ENCODE data around the gene CNOT10. TPM values are rescaled to one million over a fixed set of nuclear protein-coding genes. Genes with fewer than 3 reads are reported as not detected.
A peak's percentile ranks its signal among the peaks of the same experiment; 100 is the strongest.
"Not testable (repeated sequence)": the region's sequence is repeated elsewhere in the genome, so short reads cannot be mapped to it uniquely, and the experiment has no call there.

Gene CNOT10
- total RNA-seq, 2 donors from 2014 or later: 11.2 to 13.8 TPM

DNA sequence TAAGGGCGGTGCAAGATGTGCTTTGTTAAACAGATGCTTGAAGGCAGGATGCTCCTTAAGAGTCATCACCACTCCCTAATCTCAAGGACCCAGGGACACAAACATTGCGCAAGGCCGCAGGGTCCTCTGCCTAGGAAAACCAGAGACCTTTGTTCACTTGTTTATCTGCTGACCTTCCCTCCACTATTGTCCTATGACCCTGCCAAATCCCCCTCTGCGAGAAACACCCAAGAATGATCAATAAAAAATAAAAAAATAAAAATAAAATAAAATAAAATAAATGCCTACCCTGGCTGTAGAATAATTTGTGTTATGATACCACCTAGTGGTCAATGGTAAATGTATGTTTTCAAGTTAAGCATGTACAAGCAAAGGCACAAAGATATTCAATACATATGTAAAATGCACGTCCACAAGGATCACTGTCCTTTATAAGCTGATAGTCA lies 20.3 kb upstream of the CNOT10 start:
- H3K27me3 ChIP-seq; DNase-seq (ENCODE audit: low spot score); H3K4me3 ChIP-seq; H3K9me3 ChIP-seq; H3K36me3 ChIP-seq; H3K4me1 ChIP-seq; H3K27ac ChIP-seq: not testable (repeated sequence)
- TF ChIP-seq, protein P1, sequence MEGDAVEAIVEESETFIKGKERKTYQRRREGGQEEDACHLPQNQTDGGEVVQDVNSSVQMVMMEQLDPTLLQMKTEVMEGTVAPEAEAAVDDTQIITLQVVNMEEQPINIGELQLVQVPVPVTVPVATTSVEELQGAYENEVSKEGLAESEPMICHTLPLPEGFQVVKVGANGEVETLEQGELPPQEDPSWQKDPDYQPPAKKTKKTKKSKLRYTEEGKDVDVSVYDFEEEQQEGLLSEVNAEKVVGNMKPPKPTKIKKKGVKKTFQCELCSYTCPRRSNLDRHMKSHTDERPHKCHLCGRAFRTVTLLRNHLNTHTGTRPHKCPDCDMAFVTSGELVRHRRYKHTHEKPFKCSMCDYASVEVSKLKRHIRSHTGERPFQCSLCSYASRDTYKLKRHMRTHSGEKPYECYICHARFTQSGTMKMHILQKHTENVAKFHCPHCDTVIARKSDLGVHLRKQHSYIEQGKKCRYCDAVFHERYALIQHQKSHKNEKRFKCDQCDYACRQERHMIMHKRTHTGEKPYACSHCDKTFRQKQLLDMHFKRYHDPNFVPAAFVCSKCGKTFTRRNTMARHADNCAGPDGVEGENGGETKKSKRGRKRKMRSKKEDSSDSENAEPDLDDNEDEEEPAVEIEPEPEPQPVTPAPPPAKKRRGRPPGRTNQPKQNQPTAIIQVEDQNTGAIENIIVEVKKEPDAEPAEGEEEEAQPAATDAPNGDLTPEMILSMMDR (IDR thresholded peaks at IDR 0.05): peak; percentile 31 to 66

DNA sequence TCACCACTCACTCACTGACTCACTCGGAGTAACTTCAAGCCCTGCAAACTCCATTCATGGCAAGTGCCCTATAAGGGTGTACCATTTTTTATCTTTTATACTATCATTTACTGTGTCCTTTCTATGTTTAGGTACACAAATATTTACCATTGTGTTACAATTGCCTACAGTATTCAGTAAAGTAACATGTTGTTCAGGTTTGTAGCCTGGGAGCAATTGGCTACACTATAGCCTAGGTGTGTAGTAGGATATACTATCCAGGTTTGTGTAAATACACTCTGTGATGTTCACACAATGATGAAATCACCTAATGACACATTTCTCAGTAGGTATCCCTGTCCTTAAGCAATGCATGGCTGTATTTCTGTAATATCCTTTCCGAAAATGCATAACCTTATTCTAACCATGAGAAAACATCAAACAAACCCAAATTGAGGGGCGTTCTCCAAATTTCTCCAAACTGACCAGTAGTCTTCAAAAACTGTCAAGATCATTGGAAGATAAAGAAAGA lies 17.9 kb upstream of the CNOT10 start:
- Histone ChIP-seq H3K9me3 (no peaks in the 10 kb centered on the region), H3K4me3 (no peak overlapping the region), H3K27me3 (no peaks in the 10 kb centered on the region), H3K27ac (no peak overlapping the region), H3K4me1 (no peaks in the 10 kb centered on the region), H3K36me3 (no peaks in the 10 kb centered on the region)
- TF ChIP-seq, protein P1 (IDR thresholded peaks at IDR 0.05): no peak
- DNase-seq (ENCODE audit: low spot score): no peak

DNA sequence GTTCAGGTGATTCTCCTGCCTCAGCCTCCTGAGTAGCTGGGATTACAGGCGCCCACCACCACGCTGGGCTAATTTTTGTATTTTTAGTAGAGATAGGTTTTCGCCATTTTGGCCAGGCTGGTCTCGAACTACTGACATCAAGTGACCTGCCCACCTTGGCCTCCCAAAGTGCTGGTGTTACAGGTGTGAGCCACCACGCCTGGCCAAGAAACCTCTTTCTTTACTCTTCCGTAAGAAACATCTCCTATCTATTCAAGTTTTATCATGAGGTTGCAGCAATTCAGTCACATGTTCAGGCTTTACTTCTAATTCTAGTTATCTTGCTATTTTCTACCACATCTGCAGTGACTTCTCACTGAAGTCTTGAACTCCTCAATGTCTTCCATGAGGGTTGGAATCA lies 15.8 kb upstream of the CNOT10 start:
- H3K9me3 ChIP-seq; H3K4me1 ChIP-seq; DNase-seq (ENCODE audit: low spot score); H3K36me3 ChIP-seq; H3K27ac ChIP-seq; H3K27me3 ChIP-seq; H3K4me3 ChIP-seq: not testable (repeated sequence)

DNA sequence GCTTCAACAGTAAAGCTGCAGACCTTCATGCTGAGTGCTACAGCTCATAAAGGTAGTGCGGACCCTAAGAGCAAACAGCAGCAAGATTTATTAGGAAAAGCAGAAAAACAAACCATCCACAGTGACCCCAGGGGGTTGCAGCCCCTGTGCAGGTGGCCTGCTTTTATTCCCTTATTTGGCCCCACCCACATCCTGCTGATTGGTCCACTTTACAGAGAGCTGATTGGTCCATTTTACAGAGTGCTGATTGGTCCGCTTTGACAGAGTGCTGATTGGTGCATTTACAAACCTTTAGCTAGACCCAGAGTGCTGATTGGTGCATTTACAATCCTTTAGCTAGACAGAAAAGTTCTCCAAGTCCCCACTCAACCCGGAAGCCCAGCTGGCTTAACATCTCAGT lies 11.3 kb upstream of the CNOT10 start:
- H3K27me3 ChIP-seq; H3K4me1 ChIP-seq; H3K27ac ChIP-seq; H3K4me3 ChIP-seq; H3K36me3 ChIP-seq; DNase-seq (ENCODE audit: low spot score); H3K9me3 ChIP-seq: not testable (repeated sequence)

DNA sequence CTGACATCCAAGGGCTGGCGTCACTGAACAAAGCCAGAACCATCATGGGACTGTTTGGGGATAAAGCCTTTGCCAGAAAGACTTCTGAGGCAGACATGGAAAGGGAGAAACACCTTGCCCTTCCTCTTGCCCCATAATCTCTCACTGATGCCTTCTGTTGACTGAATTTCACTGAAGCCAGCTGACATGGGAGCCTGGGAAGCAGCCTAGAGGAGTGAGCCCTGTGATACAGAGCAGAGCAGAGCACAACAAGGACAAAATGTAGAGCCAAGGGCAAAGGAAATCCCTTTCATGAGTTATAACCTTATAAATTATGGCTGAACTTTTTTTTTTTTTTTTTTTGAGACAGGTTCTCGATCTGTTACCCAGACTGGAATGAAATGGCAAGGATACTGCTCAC lies 9.8 kb upstream of the CNOT10 start:
- TF ChIP-seq, protein P1 (IDR thresholded peaks at IDR 0.05): no peak
- H3K4me1 ChIP-seq: no peaks in the 10 kb centered on the region

DNA sequence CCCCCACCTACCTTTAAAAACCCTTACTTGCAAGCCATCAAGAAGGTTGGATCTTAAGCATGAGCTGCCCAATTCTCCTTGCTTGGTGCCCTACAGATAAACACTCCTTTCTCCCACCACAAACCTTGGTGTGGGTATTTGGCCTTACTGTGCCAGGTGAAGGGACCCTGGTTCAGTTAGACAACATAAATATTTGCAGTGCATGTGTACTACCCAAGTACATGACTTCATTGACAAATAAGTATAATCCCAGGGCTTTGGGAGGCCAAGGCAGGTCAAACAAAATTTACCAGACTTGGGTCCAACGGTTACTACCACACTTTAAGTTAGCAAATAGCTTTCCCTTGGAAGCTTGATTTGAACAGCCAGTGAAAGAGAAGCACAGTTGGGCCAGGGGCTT lies 9.3 kb upstream of the CNOT10 start:
- Histone ChIP-seq H3K4me1 (no peaks in the 10 kb centered on the region), H3K9me3 (no peaks in the 10 kb centered on the region), H3K36me3 (no peaks in the 10 kb centered on the region), H3K27me3 (no peaks in the 10 kb centered on the region), H3K4me3 (no peak overlapping the region), H3K27ac (no peak overlapping the region)
- no peak for DNase-seq (ENCODE audit: low spot score)
- TF ChIP-seq, protein P1 (IDR thresholded peaks at IDR 0.05): no peak

More for the DNA sequence above, 9.8 kb upstream of the CNOT10 start:
- no peaks in the 10 kb centered on the region for H3K27me3 ChIP-seq
- no peaks in the 10 kb centered on the region for H3K36me3 ChIP-seq
- no peak overlapping the region for H3K27ac ChIP-seq
- H3K9me3 ChIP-seq: no peaks in the 10 kb centered on the region
- DNase-seq (ENCODE audit: low spot score): no peak
- no peak overlapping the region for H3K4me3 ChIP-seq

DNA sequence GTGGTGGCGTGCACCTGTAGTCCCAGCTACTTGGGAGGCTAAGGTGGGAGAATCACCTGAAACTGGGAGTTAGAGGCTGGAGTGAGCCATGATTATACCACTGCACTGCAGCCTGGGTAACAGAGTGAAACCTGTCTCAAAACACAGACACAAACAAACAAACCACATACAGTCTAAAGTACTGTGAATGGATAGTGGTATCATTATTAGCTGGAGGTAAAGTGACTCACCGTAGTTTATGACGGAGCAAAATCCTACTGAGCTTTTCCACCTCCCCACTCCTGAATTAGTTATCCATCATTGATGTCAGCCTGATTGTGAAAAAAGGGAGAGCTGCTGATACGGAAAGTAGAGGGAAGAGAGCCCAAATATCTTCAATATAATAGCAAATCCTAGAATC lies 3.2 kb upstream of the CNOT10 start:
- Histone ChIP-seq H3K36me3 (no peaks in the 10 kb centered on the region), H3K27ac (no peak overlapping the region), H3K27me3 (no peaks in the 10 kb centered on the region), H3K9me3 (no peaks in the 10 kb centered on the region), H3K4me1 (peaks cover 0 to 18% of the 10 kb centered on the region in 2 donors), H3K4me3 (no peak overlapping the region)
- TF ChIP-seq, protein P1 (IDR thresholded peaks at IDR 0.05): no peak
- no peak for DNase-seq (ENCODE audit: low spot score)
